IPS-18a (cell line): ENCODE measurements around the gene RIPK3.
"Not testable (repeated sequence)": the region's sequence is repeated elsewhere in the genome, so short reads cannot be mapped to it uniquely, and the experiment has no call there.

Experiments used
- H3K27ac ChIP-seq: one replicate; pipeline ENCODE4 v1.5.1; 2013; ENCODE audit warnings: low read length
- H3K27me3 ChIP-seq: one replicate; pipeline ENCODE4 v1.6.1; 2013; ENCODE audit warnings: mild to moderate bottlenecking, low read length; ENCODE audit not compliant: control insufficient read depth, insufficient read depth
- H3K36me3 ChIP-seq: one replicate; pipeline ENCODE4 v1.6.1; 2013; ENCODE audit warnings: low read depth, low read length; ENCODE audit not compliant: control insufficient read depth
- H3K4me1 ChIP-seq: one replicate; pipeline ENCODE4 v1.6.1; 2013; ENCODE audit warnings: low read depth, low read length; ENCODE audit not compliant: control insufficient read depth
- H3K4me3 ChIP-seq: one replicate; pipeline ENCODE4 v1.5.1; 2013; ENCODE audit warnings: low read length
- H3K9ac ChIP-seq: one replicate; pipeline ENCODE4 v1.6.1; 2013; ENCODE audit warnings: mild to moderate bottlenecking, low read length, moderate library complexity
- H3K9me3 ChIP-seq: one replicate; pipeline ENCODE4 v1.6.1; 2013; ENCODE audit warnings: low read depth, low read length; ENCODE audit not compliant: control insufficient read depth

Gene RIPK3

GRCh38 chr14:24339284-24340151 lies at the start of gene RIPK3:
RIPK3 (minus strand) TSS chr14:24339991; CDS start chr14:24339826, 165 bp downstream.
- H3K27me3 ChIP-seq: peaks cover 91% of the 10 kb centered on the region
- peak within 1 kb of the TSS; percentile 70 for H3K4me3 ChIP-seq
- no peak within 1 kb of the TSS for H3K9ac ChIP-seq
- no peak within 1 kb of the TSS for H3K27ac ChIP-seq
- H3K4me1 ChIP-seq: no peaks in the 10 kb centered on the region
- no peaks in the 10 kb centered on the region for H3K36me3 ChIP-seq
- H3K9me3 ChIP-seq: no peaks in the 10 kb centered on the region

GRCh38 chr14:24389226-24389848 lies 49.5 kb upstream of the RIPK3 start:
- H3K4me3 ChIP-seq: no peak overlapping the region
- no peak overlapping the region for H3K27ac ChIP-seq
- no peaks in the 10 kb centered on the region for H3K36me3 ChIP-seq
- no peak overlapping the region for H3K9ac ChIP-seq
- H3K27me3 ChIP-seq: no peaks in the 10 kb centered on the region
- H3K4me1 ChIP-seq: peaks cover 10% of the 10 kb centered on the region
- no peaks in the 10 kb centered on the region for H3K9me3 ChIP-seq

GRCh38 chr14:24388474-24389179 lies 48.8 kb upstream of the RIPK3 start:
- no peaks in the 10 kb centered on the region for H3K36me3 ChIP-seq
- H3K9me3 ChIP-seq: no peaks in the 10 kb centered on the region
- no peak overlapping the region for H3K4me3 ChIP-seq
- peaks cover 10% of the 10 kb centered on the region for H3K4me1 ChIP-seq
- no peaks in the 10 kb centered on the region for H3K27me3 ChIP-seq
- H3K9ac ChIP-seq: no peak overlapping the region
- H3K27ac ChIP-seq: no peak overlapping the region

- not testable (repeated sequence) for H3K4me1 ChIP-seq, H3K36me3 ChIP-seq, H3K27me3 ChIP-seq, H3K4me3 ChIP-seq, H3K27ac ChIP-seq, H3K9ac ChIP-seq, H3K9me3 ChIP-seq
These were observed 47.8 kb upstream of the RIPK3 start for GRCh38 chr14:24387579-24387978.

GRCh38 chr14:24387009-24387345 lies 47.2 kb upstream of the RIPK3 start:
- H3K9me3 ChIP-seq: no peaks in the 10 kb centered on the region
- H3K27ac ChIP-seq: no peak overlapping the region
- peaks cover 4% of the 10 kb centered on the region for H3K4me1 ChIP-seq
- no peak overlapping the region for H3K9ac ChIP-seq
- H3K27me3 ChIP-seq: no peaks in the 10 kb centered on the region
- no peaks in the 10 kb centered on the region for H3K36me3 ChIP-seq
- no peak overlapping the region for H3K4me3 ChIP-seq

- no peaks in the 10 kb centered on the region for H3K9me3 ChIP-seq
- H3K27ac ChIP-seq: no peak overlapping the region
- H3K9ac ChIP-seq: no peak overlapping the region
- H3K4me1 ChIP-seq: peaks cover 4% of the 10 kb centered on the region
- no peaks in the 10 kb centered on the region for H3K36me3 ChIP-seq
- no peak overlapping the region for H3K4me3 ChIP-seq
- no peaks in the 10 kb centered on the region for H3K27me3 ChIP-seq
These were observed 45.7 kb upstream of the RIPK3 start for GRCh38 chr14:24385524-24385923.

GRCh38 chr14:24384169-24384568 lies 44.4 kb upstream of the RIPK3 start:
- no peak overlapping the region for H3K9ac ChIP-seq
- H3K4me3 ChIP-seq: no peak overlapping the region
- no peaks in the 10 kb centered on the region for H3K36me3 ChIP-seq
- H3K27ac ChIP-seq: no peak overlapping the region
- no peaks in the 10 kb centered on the region for H3K9me3 ChIP-seq
- H3K27me3 ChIP-seq: no peaks in the 10 kb centered on the region
- H3K4me1 ChIP-seq: peaks cover 3% of the 10 kb centered on the region

GRCh38 chr14:24382064-24382371 lies 42.2 kb upstream of the RIPK3 start:
- no peaks in the 10 kb centered on the region for H3K9me3 ChIP-seq
- H3K27ac ChIP-seq: no peak overlapping the region
- H3K27me3 ChIP-seq: no peaks in the 10 kb centered on the region
- H3K36me3 ChIP-seq: no peaks in the 10 kb centered on the region
- H3K4me3 ChIP-seq: no peak overlapping the region
- H3K9ac ChIP-seq: no peak overlapping the region
- peaks cover 3% of the 10 kb centered on the region for H3K4me1 ChIP-seq

- no peak overlapping the region for H3K27ac ChIP-seq
- H3K9me3 ChIP-seq: no peaks in the 10 kb centered on the region
- no peak overlapping the region for H3K4me3 ChIP-seq
- H3K36me3 ChIP-seq: no peaks in the 10 kb centered on the region
- H3K27me3 ChIP-seq: no peaks in the 10 kb centered on the region
- no peak overlapping the region for H3K9ac ChIP-seq
- H3K4me1 ChIP-seq: peaks cover 7% of the 10 kb centered on the region
These were observed 41.7 kb upstream of the RIPK3 start for GRCh38 chr14:24381363-24382063.

GRCh38 chr14:24379907-24380730 lies 40.3 kb upstream of the RIPK3 start:
- H3K9me3 ChIP-seq: no peaks in the 10 kb centered on the region
- H3K36me3 ChIP-seq: peaks cover 2% of the 10 kb centered on the region
- no peak overlapping the region for H3K4me3 ChIP-seq
- H3K9ac ChIP-seq: no peak overlapping the region
- H3K4me1 ChIP-seq: peaks cover 7% of the 10 kb centered on the region
- H3K27me3 ChIP-seq: no peaks in the 10 kb centered on the region
- no peak overlapping the region for H3K27ac ChIP-seq
